Esophagus muscularis mucosa (tissue), 3 donors: ENCODE data around the gene MAPK7.

ENCODE experiments used
- POLR2A ChIP-seq: fragments of 450-650 bp; IDR thresholded peaks from one replicate; pipeline ENCODE4 v1.6.1; 2017; ENCODE audit warnings: antibody characterized with exemption, moderate library complexity, mild to moderate bottlenecking, low read depth
- POLR2AphosphoS5 ChIP-seq, 2 donors: sonication (generic); formaldehyde crosslinking; IDR thresholded peaks; one replicate each; pipeline ENCODE4 v1.6.1; 2017; ENCODE audit warnings: antibody characterized with exemption in 2 of 2
- TF ChIP-seq, protein P1 (sequence below), 3 experiments: fragments of 200-600 bp in 2 of 3; fragments of 450-650 bp in 1 of 3; sonication (generic) in 2 of 3; IDR thresholded peaks; one replicate each; pipeline ENCODE4 v1.5.1; 2017 to 2019; ENCODE audit warnings: antibody characterized with exemption in 3 of 3, mild to moderate bottlenecking in 2 of 3, moderate library complexity in 1 of 3

GRCh38 chr17:19414396-19415280 is 36.3 kb downstream of the MAPK7 start:
- TF ChIP-seq, protein P1, sequence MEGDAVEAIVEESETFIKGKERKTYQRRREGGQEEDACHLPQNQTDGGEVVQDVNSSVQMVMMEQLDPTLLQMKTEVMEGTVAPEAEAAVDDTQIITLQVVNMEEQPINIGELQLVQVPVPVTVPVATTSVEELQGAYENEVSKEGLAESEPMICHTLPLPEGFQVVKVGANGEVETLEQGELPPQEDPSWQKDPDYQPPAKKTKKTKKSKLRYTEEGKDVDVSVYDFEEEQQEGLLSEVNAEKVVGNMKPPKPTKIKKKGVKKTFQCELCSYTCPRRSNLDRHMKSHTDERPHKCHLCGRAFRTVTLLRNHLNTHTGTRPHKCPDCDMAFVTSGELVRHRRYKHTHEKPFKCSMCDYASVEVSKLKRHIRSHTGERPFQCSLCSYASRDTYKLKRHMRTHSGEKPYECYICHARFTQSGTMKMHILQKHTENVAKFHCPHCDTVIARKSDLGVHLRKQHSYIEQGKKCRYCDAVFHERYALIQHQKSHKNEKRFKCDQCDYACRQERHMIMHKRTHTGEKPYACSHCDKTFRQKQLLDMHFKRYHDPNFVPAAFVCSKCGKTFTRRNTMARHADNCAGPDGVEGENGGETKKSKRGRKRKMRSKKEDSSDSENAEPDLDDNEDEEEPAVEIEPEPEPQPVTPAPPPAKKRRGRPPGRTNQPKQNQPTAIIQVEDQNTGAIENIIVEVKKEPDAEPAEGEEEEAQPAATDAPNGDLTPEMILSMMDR (IDR thresholded peaks at IDR 0.05) = no peak
- TF ChIP-seq POLR2AphosphoS5 (IDR thresholded peaks at IDR 0.05) = no peak
- TF ChIP-seq POLR2A = no peak
